AG09319 (cell line): ENCODE results near the gene IRF6.

Experiments
- DNase-seq: peaks from one replicate; pipeline ENCODE4 v3.0.0-alpha.2; 2010; ENCODE audit warnings: low read depth; ENCODE audit errors: extremely low read depth
- TF ChIP-seq, protein P1 (sequence below): IDR thresholded peaks from 2 replicates; pipeline ENCODE4 v1.5.1; 2011; ENCODE audit warnings: low read depth, mild to moderate bottlenecking, inconsistent platforms, low read length, moderate library complexity

The IRF6 gene

GRCh38 chr1:209749670-209750323 lies 56.1 kb downstream of the IRF6 start:
- no peak for DNase-seq
- TF ChIP-seq, protein P1, sequence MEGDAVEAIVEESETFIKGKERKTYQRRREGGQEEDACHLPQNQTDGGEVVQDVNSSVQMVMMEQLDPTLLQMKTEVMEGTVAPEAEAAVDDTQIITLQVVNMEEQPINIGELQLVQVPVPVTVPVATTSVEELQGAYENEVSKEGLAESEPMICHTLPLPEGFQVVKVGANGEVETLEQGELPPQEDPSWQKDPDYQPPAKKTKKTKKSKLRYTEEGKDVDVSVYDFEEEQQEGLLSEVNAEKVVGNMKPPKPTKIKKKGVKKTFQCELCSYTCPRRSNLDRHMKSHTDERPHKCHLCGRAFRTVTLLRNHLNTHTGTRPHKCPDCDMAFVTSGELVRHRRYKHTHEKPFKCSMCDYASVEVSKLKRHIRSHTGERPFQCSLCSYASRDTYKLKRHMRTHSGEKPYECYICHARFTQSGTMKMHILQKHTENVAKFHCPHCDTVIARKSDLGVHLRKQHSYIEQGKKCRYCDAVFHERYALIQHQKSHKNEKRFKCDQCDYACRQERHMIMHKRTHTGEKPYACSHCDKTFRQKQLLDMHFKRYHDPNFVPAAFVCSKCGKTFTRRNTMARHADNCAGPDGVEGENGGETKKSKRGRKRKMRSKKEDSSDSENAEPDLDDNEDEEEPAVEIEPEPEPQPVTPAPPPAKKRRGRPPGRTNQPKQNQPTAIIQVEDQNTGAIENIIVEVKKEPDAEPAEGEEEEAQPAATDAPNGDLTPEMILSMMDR, result no peak

GRCh38 chr1:209749205-209749604 lies 56.7 kb downstream of the IRF6 start:
- TF ChIP-seq, protein P1, result no peak
- DNase-seq, result no peak

DNA sequence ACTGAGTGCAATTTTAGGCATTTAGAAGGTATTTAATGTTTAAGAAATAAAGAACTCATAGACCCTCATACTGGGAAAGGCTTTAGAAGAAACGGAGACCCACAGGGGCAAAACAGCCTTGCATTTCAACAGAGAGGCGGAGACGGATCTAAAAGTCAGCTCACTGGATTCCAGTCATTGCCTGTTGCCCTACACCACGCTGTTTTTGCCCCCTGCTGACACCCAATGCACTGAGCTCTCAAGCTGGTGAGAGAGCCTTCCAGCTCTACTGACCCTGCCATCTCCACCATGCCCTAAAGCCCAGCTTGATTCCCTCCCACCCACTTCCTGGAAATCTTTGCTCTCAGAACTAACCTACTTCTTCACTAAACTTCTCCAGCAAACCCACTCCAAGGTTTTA lies 57.3 kb downstream of the IRF6 start:
- TF ChIP-seq, protein P1, result no peak
- DNase-seq, result no peak

GRCh38 chr1:209747580-209748262 lies 58.2 kb downstream of the IRF6 start:
- DNase-seq, result peak; percentile 87
- TF ChIP-seq, protein P1, result peak; percentile 78

DNA sequence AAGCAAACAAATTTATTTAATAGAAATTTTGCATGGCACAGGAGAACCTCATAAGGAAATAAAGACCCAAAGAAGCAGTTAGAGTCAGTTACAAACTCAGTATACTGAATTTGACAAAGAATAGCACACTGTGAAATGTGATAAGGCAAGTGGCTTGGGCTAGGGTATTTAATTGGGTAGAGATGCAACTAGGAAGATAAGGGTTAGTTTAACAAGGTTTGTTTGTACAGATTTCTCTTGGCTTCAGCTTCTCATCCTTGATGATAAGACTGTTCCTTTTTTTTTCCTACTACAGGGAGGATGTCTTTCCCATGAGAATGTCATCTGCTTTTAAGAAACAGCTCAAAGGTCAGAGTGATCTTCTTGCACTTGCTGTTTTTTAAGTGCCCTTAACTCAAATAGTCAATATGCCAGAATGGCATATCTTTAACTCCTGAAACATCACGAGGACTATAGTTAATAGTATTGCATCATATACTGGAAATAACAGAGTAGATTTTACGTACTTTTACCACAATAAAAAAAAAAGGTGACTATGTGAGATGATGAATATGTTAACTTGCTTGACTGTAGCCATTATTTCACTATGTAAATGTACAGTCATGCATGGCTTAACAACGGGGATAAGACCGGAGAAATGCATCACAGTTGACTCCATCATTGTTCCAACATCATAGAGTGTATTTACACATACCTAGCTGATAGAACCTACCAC lies 59.3 kb downstream of the IRF6 start:
- no peak for DNase-seq
- TF ChIP-seq, protein P1, result no peak

GRCh38 chr1:209743145-209743482 lies 62.8 kb downstream of the IRF6 start:
- peak; percentile 8 for DNase-seq
- TF ChIP-seq, protein P1, result no peak

- no peak for DNase-seq
- TF ChIP-seq, protein P1, result no peak
Measured at GRCh38 chr1:209742409-209743144, 63.4 kb downstream of the IRF6 start.
